GM12878 (cell line): ENCODE results near the gene ZNF554. TPM values are rescaled to one million over a fixed set of nuclear protein-coding genes. Genes with fewer than 3 reads are reported as not detected.
A peak's percentile ranks its signal among the peaks of the same experiment; 100 is the strongest.

ENCODE experiments used
- ATAC-seq: fragments of 200-7000 bp; cut with Tn5 transposase; 3 replicates; pipeline ENCODE4 v1.9.1; 2020; ENCODE audit warnings: mild to moderate bottlenecking, moderate library complexity
- BruUV-seq: library from RNA; stranded (reverse); fragments of 400-500 nt; replicated peaks from 2 replicates; lab custom pipeline; 2021; lab: Mats Ljungman, UMichigan
- CTCF ChIA-PET: fragments of 300-600 bp; sonication (Branson Sonifier 250); formaldehyde crosslinking; extraction: SDS; loops from one replicate; lab custom pipeline; 2021; ENCODE audit warnings: inconsistent platforms; lab: Yijun Ruan, JAX
- POLR2A ChIA-PET: fragments of 350-600 bp; formaldehyde crosslinking; extraction: SDS; loops from one replicate; lab custom pipeline; 2021; ENCODE audit warnings: inconsistent platforms; lab: Charles Lee
- RAD21 ChIA-PET: fragments of 300-600 bp; sonication (Branson Sonifier 250); formaldehyde crosslinking; loops from one replicate; lab custom pipeline; 2023; ENCODE audit warnings: antibody characterized with exemption; ENCODE audit not compliant: unreplicated experiment; lab: Charles Lee
- SMC1A ChIA-PET: fragments of 300-600 bp; sonication (Branson Sonifier 250); formaldehyde crosslinking; loops from one replicate; lab custom pipeline; 2023; ENCODE audit not compliant: unreplicated experiment, uncharacterized antibody; lab: Charles Lee
- DNase-seq: peaks from one replicate; pipeline ENCODE4 v3.0.0-alpha.2; 2011; ENCODE audit warnings: low read depth, low spot score
- FAIRE-seq: peaks from 3 replicates; lab custom pipeline; 2011; peaks lifted over from hg19 to GRCh38; lab: Jason Lieb, UNC
- H2AFZ ChIP-seq: 2 replicates; pipeline ENCODE4 v1.6.0; 2011; ENCODE audit warnings: low read depth, low read length, control low read depth; ENCODE audit not compliant: control insufficient read depth
- H3K27ac ChIP-seq: 2 replicates; pipeline ENCODE4 v1.5.1; 2011; ENCODE audit warnings: control low read depth; ENCODE audit not compliant: control insufficient read depth, insufficient read depth
- H3K27me3 ChIP-seq, 2 experiments: replicated peaks in 1 of 2; 2 replicates each; pipeline versions ENCODE4 v1.6.0 to v1.6.1; 2011; ENCODE audit warnings: low read length in 1 of 2; ENCODE audit not compliant: control insufficient read depth in 2 of 2, insufficient read depth in 2 of 2
- H3K36me3 ChIP-seq, 2 experiments: 2 replicates each; pipeline ENCODE4 v1.5.1; 2011; ENCODE audit warnings: low read length in 1 of 2; ENCODE audit not compliant: control insufficient read depth in 2 of 2, insufficient read depth in 2 of 2
- H3K4me1 ChIP-seq: 2 replicates; pipeline ENCODE4 v1.6.1; 2011; ENCODE audit warnings: mild to moderate bottlenecking, low read length, moderate library complexity, mixed read lengths; ENCODE audit not compliant: control insufficient read depth, insufficient read depth
- H3K4me2 ChIP-seq: 2 replicates; pipeline ENCODE4 v1.6.0; 2011; ENCODE audit warnings: control low read depth; ENCODE audit not compliant: control insufficient read depth, insufficient read depth
- H3K4me3 ChIP-seq: fragments of 200-600 bp; sonication (generic); 2 replicates; pipeline ENCODE4 v1.5.1; 2016
- H3K79me2 ChIP-seq: 2 replicates; pipeline ENCODE4 v1.6.0; 2011; ENCODE audit warnings: low read length; ENCODE audit not compliant: control insufficient read depth, insufficient read depth
- H3K9ac ChIP-seq: 2 replicates; pipeline ENCODE4 v1.8.0; 2011; ENCODE audit warnings: low read length, control low read depth, mixed read lengths; ENCODE audit not compliant: control insufficient read depth, insufficient read depth
- H3K9me3 ChIP-seq: replicated peaks from 3 replicates; pipeline ENCODE4 v1.5.1; 2011; ENCODE audit warnings: mild to moderate bottlenecking, low read length; ENCODE audit not compliant: control insufficient read depth, insufficient read depth
- H4K20me1 ChIP-seq: 2 replicates; pipeline ENCODE4 v1.6.0; 2011; ENCODE audit not compliant: control insufficient read depth, insufficient read depth
- NR2C1 ChIP-seq: fragments of 450-650 bp; IDR thresholded peaks from 2 replicates; pipeline ENCODE4 v1.6.1; 2017; ENCODE audit warnings: antibody characterized with exemption, mild to moderate bottlenecking, moderate library complexity
- SMAD5 ChIP-seq: IDR thresholded peaks from 2 replicates; pipeline ENCODE4 v1.6.1; 2016; ENCODE audit warnings: antibody characterized with exemption, low read depth
- SUPT20H ChIP-seq: IDR thresholded peaks from 2 replicates; pipeline ENCODE4 v1.6.1; 2011; ENCODE audit warnings: low read depth, mild to moderate bottlenecking, low read length, moderate library complexity, borderline replicate concordance; ENCODE audit not compliant: control insufficient read depth
- WGBS: methylation state at CpG from one replicate; pipeline ENCODE4 v1.1.6; 2016; ENCODE audit warnings: low lambda C conversion rate; ENCODE audit not compliant: insufficient replicate concordance, insufficient coverage; ENCODE audit errors: missing lambda C conversion rate; 5-methylcytosine and 5-hydroxymethylcytosine counted together
- in situ Hi-C: fragments of 300-500 bp; cut with MboI; formaldehyde crosslinking; loops from 9 replicates; pipeline ENCODE4 v1.14.3; 2018; ENCODE audit warnings: mixed read lengths
- intact Hi-C: fragments of 100-400 bp; cut with micrococcal nuclease; formaldehyde crosslinking; loops from one replicate; pipeline ENCODE4 v1.14.2; 2022; ENCODE audit not compliant: unreplicated experiment
- polyA plus RNA-seq, 11 experiments: library from polyadenylated mRNA; depleted of rRNA in 4 of 11; unstranded in 6 of 11; stranded (reverse) in 5 of 11; fragments of >200 nt; fragmentation: Nextera tagmentation in 4 of 11; fragmentation: Illumina TruSeq in 1 of 11; extraction: Ambion mirVana in 4 of 11; extraction: Trizol in 1 of 11; gene quantifications; 1 replicate in 1 of 11; 2 replicates in 10 of 11; pipeline versions ENCODE4 v1.2.1 to v1.2.3, GENCODE V29; 2011 to 2016; ENCODE audit warnings: inconsistent platforms in 2 of 11, missing spikeins in 2 of 11, low read depth in 1 of 11
- total RNA-seq, 4 experiments: library from RNA; depleted of rRNA in 3 of 4; stranded (reverse); fragments of >200 nt in 3 of 4; fragmentation: Illumina TruSeq in 1 of 4; extraction: Trizol in 1 of 4; gene quantifications; 2 replicates each; pipeline versions ENCODE4 v1.2.1 to v1.2.3, GENCODE V29; 2013 to 2021

Gene ZNF554
- total and polyA plus RNA-seq, 10 of the 15 experiments (the other 5 are each of a cell fraction or from before 2014, with no cell fraction given), result 0.19 to 2.1 (median 1.4) TPM

DNA sequence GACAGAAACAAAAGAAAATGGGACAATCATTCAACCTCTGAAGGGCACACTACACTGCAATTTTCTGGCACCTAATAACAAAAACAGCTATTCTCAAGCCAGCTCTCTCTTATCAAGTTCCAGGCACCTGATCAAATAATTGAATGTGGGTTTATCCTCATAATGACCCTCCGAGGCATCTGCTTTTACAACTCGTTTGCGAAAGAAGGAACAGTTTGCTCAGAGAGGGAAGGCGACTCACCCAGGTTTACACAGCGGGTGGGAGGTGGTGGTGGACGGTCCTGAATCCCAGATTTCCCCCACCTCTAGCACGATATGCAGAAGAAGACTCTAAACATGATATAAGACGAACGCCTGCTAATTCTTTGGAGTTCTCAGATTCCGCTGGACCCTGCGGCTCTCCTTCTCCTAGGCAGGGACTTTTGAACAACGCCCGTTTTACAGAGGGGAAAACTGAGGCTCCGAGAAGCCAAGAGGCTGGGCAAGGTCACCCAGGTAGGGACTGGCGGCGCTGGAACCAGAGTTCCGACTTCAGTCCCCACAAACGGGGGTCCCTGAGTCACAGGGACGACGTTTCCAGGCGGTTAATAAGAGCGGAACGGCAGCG is 37.2 kb upstream of the ZNF554 start:
- Histone ChIP-seq H2AFZ (no peak overlapping the region; the same call in 1 of the 2 replicates), H3K27ac (peak overlapping the region; percentile 85)
- no peak for DNase-seq
- TF ChIP-seq SMAD5 (0 out of 2 replicates have a peak, but pooled peaks have one; percentile 24), NR2C1 (no peak), SUPT20H (no peak)
- TF ChIP-seq, all 136 proteins: peak for 1
- Histone ChIP-seq H3K27me3 (no peaks in the 10 kb centered on the region), H3K36me3 (peaks cover 2 to 4% of the 10 kb centered on the region in 2 experiments; a peak in 2 of 4 replicates), H3K9ac (peak overlapping the region; percentile 89), H3K4me1 (peaks cover 14% of the 10 kb centered on the region), H3K4me2 (peak overlapping the region; percentile 90), H3K79me2 (peaks cover 74% of the 10 kb centered on the region), H3K4me3 (peak overlapping the region; percentile 99), H4K20me1 (no peaks in the 10 kb centered on the region), H3K9me3 (no peaks in the 10 kb centered on the region)
- CTCF ChIA-PET, result interaction anchor here (0.7 to 2.4 kb wide), 3 partner anchors 134 to 890 kb away, joined by 3 to 13 read pairs (median 3); no protein-coding TSS in a partner anchor
- RAD21 ChIA-PET, result interaction anchor here (0.5 to 1.7 kb wide), 3 partner anchors 102 to 1112 kb away, joined by 4 to 6 read pairs (median 4); no protein-coding TSS in a partner anchor
- FAIRE-seq, result peak; percentile 83
- POLR2A ChIA-PET, result interaction anchor here (1.3 kb wide), 1 partner anchor 168 kb away, joined by 3 read pairs; no protein-coding TSS in a partner anchor
- BruUV-seq, result TSS peak; percentile 73
- intact Hi-C loops (loop anchor here (5.0 to 10.0 kb wide), 2 partner anchors 35 to 508 kb away; no protein-coding TSS in a partner anchor), in situ Hi-C loops (no loop called here)
- ATAC-seq, result no peak
- 2% methylated on average over 24 of the region's 24 CpGs for WGBS
- SMC1A ChIA-PET, result interaction anchor here (1.1 to 1.6 kb wide), 3 partner anchors 33 to 253 kb away, joined by 3 to 6 read pairs (median 4); no protein-coding TSS in a partner anchor
